GM21528 (cell line): ENCODE measurements around the gene CDH23.

Experiments used
- ATAC-seq: cut with Tn5 transposase; IDR thresholded peaks from one replicate; pipeline ENCODE4 v1.9.1; 2021; ENCODE audit warnings: mild to moderate bottlenecking, moderate library complexity; ENCODE audit not compliant: unreplicated experiment, low FRiP score

CDH23 gene

DNA sequence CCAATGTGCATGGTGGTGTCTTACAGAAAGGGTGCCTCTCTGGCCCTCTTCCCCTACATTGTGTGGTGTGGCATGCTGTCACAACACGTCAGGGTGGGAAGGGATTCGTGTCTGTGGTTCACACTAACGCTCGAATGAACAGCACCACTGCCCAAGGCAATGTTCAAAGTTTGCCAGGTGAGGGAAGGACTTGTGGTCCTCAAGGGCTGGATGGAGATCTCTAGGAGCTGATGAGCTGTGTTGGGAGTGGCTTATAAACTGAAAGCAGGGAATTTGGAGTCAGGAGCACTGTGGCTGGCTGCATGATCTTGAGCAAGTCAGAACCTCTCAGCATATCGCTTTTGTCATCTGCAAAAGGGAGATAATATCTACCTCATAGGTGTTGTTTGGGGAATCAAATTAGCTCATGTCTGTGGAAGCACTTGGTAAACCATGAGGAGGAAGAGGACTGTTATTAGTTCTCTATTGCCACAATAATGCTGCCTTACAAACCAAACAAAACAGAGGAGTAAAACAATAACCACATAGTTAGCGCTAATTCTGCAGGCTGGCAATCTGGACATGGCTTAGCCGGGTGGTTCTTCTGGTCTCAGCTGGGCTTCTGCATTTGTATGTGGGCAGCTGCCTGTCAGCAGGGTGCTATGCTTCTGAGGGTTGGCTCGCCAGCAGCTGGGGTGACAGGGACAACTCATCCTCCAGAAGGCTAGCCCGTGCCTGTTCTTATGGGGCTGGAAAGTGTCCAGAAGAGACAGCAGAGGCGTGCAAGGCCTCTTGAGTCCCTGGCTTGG lies 345.8 kb downstream of the CDH23 start:
- ATAC-seq = no peak

DNA sequence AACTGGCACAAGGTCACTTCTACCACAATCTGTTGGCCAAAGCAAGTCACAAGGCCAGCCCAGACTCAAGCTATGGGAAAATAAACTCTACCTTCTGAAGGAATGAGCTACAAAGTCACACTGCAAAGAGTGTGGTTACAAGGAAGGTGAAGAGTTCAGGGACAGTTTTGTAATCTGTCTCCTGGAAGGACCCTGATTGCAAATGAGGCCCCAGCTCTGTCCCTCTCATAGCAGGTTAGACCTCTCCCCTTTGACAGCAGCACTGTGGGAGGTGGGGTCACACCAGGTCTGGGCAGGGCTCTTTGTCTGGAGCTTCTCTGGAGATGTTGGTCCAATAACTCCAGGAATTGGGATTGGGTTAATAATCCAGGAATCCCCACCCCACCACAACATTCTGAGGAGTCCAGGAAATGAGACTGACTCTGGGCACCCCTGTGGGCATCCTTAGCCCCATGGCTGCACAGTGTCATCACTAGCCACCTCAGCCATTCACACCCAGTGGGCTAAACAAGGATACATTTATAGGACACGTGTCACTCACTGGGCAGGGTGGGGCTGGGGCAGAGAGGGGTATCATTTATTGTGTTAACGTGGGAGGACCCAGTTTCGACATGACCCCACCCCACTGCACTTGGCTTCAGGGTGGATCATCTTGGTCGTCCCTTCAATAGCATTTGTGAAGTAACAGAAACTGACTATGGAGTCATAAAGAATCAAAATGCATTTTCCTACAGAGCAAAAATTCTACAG lies 346.5 kb downstream of the CDH23 start:
- ATAC-seq = no peak

DNA sequence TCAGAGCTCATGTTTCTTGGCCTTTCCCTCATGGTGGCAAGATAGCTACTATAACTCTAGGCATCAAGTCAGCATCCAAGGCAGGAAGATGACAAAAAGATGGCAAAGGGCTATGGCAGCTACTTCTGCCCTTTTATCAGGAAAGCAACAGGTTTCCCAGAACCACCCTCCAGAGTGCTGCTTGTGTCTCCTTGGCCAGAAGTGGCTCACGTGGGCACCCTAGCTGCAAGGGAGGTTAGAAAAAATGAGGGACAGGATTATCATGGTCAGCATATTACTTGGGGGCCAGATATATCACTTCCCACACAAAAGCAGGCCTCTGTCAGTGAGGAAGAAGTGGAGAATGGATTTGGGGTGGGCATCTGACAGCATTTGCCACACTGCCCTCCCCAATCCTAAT lies 347.1 kb downstream of the CDH23 start:
- ATAC-seq = no peak

DNA sequence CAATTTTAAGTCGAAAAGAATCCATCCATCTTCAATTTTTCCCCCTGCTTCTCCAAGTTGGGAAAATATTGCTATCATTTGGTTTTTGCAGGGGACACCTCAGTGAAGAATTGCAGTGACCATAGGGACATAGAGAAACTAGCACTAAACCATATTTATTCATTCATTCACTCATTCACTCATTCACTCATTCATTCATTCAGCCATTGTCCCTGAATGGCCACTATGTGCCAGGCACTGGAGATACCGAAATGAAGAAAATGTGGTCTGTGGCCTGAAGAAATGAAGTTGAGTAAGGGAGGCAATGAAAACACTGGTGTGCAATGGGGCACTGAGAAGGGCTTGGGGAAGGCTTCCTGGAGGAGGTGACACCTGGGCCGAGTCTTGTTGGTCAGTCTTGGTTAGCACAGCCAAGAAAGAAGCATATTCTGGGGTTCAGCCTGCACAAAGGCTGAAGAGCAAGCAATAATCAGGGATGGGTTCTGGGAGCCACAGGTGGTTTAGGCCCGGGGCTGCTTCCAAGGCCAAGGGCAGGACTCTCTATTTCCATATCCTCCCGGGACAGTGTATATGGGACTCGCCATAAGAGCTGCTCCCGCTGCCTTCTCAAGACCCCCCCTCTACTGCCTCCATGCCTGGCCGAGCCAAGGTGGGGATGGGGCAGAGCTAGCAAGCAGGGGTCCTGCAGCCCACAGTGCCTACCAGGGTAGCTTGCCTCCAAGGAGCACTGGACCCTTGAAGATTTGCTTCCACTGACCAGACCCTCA lies 348.4 kb downstream of the CDH23 start:
- no peak for ATAC-seq

DNA sequence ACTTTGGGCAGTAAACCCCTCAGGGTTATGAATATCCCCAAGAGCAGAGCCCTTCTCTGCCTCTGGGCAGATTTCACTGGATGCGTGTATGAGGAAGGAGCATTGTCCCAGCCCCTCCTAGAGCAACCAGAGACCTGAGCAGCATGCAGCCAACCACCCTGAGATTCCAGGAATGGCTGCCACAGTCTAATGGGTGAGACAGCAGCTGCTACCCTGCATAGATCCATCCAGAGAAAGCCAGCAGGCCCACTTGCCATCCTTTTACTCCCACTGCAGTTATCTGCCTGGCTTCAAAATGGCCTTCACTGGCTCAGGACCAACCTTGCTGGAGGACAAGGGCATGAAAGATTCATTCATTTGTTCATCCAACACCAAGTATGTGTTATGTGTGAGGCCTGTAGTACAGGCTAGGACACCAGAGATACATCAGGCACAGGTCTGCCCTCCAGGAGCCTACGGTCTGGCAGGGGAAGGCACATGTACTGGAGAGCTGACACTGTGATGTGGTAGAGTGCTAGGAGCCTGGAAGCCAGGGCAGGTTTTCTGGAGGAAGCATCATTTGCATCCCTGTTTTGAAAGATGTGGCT lies 349.0 kb downstream of the CDH23 start:
- no peak for ATAC-seq

DNA sequence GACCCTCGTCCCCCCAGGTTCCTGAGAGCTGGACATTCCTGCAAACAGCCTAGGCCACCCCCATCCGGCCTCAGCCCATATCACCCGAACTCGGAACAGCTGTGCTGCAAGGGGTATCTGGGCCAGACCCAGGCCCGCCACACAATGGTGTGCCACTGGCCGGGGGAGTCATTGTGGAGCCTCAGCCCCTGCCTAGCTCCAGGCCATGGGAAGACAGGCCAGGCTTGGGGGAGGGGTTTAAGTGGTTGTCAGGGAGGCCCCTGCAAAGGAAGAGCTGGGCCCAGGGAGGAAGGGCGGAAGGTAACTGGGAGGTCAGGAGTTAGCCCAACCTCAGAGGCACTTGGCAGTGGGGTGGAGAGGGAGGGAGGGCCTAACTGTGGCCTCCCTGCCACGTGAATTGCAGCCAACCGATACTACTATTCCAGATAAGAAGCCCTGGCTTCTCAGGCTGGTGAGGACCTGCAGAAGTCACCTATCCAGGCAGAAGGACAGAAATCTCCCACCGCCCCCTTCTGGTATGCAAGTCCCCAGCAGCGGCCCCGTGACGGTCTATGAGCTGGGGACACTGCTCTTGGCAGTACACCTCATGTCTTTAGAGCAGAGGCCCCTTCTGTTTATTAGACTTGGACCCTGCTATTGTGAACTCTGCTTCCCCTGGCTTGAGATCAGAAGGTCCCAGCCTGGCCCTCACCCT lies 349.8 kb downstream of the CDH23 start:
- ATAC-seq = no peak

DNA sequence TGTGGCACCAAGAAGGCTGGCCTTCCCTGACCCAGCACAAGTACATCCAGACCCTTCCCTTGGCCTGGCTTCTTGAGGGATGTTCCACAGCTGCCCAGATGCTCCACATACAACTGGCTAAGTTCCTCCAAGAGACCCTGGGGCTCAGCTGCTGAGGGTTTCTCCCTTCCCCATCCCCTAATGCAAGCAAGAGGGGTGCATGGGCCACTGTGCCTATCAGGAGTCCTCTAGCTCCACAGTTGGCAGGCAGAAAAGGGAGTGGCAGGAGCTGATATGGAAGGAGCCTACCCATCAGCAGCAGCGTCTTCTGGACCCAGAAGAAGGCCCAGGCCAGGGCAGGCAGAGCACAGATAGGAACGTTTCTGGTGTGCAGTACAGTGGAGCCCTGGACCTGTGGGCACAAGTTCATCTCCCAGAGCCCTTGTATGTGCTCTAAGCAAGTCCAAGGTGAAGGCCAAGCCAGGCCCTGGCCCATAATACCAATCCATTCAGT lies 350.4 kb downstream of the CDH23 start:
- ATAC-seq = no peak

DNA sequence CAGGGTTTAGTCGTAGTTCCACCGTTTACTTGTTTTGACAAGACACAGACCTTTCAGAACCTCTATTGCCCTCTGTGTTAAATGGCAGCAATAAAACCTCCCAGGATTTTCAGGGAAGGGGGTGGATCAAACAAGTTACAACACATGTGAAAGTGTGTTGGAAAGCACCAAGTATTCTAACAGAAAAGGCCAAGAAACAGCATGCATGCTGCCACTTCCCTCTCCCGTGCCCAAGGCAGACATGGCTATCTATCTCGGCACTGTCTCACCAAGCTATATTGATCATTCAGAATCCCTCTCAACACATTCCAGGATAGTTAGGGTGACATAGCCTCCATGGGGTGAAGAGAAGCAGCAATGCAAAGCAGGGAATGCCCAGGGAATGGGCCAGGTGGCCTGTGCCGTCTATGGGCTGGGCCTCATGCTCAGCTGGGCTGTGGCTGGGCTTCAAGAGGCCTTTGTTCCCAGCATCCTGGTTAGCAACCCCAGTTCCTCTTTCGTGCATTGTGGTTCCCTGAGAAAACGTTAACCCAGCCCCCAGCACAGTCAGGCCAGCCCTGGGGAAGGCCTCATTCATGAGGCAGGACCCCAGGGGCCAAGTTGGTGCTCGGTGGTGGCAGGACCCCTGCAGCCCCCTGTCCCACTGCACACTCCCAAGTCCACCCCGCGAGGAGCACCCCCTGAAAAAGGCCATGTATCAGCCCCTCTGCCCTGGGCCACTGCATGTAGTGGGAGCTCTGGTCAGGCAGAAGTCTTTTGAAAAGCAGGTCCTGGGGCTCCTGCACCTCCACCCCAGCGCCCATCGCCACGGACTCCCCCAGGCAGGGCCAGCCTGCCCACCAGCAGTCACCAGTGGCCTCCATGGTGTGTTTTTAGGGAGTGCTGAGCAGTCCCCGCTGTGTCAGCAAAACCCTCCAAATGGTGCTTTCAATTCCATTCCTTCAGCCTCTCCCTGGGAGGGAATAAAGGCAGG lies 351.1 kb downstream of the CDH23 start:
- ATAC-seq = no peak

DNA sequence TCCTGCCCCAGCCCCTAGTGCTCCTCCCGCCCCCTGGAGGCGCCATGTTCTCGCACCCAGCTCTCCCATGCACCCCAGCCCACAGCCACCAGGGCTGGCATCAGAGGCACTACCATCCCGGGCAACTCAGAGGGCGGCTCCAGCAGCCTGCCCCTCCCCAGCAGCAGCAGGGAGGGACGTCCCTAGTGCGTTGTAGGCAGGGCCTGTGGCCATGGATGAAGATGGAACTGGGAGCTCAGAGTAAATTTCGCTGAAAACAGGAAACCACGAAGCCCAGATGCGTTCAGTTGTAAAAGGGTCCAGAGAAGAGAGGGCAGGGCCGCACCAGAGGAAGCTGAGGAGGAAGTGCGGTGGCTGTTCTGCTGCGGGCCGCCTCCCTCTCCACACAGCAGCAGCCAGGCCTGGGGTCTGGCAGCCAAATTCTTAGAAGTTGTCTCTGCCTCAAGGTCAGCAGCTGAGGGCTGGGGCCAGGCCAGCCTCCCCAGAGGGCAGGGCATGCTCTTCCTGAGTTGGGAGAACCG lies 352.0 kb downstream of the CDH23 start:
- ATAC-seq = no peak

DNA sequence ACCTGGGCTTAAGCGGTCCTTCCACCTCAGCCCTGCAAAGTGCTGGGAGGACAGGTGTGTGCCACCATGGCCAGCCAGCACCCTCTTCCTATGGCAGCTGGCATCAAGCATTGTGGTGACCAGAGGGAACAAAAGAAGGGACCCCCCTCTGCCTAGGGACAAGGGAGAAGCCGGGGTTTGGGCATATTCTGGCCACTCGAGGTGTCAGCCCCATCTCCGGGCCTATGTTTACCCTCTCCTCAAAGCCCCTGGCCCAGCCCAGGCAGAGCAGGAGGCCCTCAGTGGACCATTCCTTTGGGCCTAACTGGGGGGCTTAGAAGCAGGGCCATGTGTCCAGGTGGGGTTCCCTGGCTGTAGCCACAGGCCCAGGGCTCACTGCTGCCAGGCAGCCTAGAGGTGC lies 352.7 kb downstream of the CDH23 start:
- ATAC-seq = no peak

DNA sequence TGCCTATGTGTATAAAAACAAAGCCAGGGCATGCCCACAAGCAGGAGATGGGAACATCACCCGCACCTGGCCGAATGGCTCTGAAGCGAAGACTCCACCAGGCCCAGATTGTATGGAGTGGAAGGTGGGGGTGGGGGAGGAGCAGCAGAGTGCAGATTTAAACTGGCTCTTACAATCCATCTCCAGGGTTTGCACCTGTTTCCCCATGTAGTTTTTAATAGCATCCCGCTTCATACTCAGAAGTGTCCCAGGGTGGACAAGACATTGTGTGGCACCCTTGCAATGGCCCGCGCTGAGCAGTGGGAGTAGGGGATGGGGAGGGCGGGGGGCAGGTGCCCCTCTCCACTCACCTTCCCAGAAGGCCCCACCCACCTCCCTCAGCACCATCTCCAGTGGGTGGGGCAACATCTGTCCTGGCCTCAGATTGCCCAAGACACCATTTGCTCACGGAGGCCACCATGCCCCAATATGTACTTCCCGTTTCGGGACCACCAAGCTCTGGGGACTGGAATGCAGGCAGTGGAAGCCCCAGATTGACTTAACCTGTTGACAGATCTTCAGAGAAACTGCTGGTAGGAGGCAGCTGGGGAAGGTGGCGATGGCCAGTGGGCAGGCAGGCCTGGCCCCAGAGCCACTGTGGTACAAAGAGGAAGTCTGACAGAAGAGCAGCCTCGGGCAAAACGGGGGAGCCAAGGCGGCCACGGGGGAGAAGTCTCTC lies 353.6 kb downstream of the CDH23 start:
- no peak for ATAC-seq

DNA sequence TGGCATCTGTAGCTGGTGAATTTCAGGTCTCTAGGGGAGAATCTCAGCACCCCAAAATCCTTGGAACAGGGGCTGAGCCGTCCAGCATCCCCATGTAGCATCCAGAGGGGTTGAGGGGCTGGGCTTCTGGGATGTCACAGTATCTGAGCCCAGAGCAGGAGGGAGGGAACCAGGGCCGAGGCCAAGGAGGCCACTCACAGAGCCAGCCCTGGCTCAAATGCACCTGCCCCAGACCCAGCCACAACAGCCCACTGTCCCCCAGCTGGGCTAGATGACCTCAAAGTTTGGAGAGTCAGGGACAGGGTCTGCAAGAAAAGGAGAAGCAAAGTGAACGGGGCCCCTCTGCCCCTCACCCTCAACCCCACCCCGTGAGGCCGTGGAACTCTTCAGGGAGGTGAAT lies 354.3 kb downstream of the CDH23 start:
- no peak for ATAC-seq

DNA sequence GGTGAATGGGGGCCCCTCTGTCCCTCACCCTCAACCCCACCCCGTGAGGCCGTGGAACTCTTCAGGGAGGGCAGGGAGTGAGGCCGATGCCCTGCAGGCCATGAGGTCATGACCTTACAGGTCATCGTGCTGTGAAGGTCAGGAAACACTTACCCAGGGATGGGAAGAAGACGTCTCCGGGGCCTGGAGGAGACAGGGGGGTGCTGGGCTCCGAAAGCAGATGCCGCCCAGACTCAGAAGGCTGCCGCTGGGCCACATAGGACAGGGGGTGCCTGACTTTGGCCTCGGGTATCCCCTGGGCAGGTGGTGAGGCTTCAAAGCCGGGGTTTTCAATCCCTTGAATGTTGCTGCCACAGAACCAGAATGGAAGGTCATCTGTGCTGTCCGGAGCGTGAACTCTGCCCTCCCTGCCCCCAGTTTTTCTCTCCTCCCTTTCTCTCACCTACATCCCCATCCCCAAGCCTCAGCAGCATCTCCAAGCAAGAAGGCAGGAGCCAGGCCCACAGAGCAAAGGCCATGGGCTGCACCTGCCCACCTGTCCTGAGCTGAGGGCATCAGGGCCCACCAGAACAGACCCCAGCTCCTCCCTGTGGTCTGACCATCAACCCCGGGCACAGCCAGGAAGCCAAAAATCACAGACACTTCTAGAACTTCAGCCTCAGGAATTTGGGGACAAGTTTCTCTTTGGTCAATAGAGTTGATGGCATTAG lies 354.9 kb downstream of the CDH23 start:
- ATAC-seq = no peak

DNA sequence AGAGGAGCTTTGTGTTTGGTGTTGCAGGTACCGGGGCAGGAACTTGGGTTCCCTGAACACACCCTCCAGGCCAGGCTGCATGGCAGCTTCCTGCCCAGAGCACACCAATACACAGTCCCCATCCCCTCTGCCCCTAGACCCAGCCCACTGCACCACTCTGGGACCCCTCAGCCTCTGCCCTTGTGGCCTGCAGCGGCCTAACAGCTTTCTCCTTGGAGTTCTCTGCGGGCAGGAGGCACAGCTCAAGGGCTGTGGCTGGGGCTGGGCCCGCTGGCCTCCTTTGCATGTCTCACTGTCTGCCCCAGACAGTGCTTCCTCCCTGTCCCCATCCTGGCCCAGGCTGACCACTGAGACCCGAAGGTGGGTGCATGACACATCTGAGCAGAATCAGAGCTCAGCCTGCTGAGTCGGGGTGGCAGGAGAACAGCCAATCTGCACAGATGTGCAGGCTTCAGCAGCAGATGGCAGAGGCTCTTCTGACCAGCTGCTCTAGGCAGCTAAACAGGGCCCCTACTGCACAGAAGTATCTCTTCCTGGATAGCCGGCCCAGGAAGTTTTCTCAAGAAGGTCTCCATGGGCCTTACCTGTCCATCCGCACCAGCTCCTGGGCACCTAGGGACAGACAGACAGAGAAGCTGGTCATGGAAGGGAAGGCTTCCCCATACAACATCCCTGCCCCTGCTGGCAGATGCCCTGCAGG lies 355.8 kb downstream of the CDH23 start:
- ATAC-seq = no peak

DNA sequence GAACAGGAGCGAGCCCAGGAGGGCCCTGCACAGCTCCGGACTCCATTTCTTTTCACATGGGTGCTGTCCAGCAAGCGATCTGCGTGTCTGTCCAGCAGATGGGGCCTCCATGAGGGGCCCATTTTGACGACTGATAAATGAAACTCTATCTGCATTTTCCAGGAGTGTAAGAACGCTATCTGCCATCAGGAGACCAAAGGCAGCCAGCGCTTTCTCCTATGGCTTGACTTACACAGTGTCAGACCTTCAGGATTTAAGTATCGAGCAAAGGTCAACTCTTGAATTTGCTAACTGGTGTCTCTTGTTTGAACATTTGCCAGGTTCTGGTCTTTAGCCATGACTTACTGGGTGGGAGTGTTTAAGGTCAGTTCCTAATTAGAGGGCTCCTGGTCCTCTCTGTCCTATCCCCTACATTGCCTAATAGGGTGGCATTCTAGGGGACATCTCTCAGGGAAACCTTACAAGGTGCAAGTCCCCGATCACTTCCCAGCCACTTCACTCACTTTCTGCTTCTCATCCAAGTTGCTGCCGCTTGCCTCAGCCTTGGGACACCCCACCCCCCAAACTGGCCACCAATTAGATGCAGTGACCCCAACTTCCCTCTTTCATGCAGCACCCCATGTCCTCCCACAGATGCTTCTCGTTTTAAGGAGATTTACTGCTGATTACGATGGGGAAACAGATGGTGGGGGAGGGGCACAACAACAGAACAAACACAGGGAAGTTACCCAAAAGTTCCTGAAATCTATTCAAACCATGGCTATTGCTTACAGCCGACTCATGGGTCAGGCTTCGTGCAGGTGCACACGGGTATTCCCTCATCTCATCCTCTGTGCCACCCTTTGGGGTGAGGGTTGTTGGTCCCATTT lies 356.6 kb downstream of the CDH23 start:
- no peak for ATAC-seq

DNA sequence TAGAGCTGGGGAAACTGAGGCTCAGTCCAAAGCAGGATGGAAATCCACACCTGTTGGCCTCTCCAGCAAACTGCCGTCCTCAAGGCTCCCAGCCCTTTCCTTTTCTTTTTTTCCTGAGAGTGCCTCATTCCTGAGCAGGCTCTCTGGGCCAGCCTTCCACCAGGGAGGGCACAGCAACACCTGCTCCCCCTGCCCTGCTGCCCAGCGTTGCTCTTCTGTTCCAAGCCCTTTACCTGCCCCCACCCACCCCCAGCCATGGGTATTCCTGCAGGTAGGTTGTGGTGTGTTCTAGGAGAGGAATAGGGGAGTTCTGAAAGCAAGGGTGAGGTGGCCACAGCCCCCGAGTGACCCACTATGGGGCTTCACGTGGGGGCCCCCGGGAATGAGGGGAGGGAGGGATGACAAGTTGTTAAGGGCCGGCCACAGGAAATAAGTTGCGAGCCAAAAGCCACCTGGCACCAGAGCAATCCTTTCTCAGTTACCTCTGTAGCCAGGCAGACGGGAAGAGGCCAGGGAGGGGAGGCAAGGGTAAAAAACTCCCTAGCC lies 357.3 kb downstream of the CDH23 start:
- ATAC-seq = no peak
